HepG2 (cell line): ENCODE data around the gene NIP7. TPM values are rescaled to one million over a fixed set of nuclear protein-coding genes. Genes with fewer than 3 reads are reported as not detected.

Experiments
- ASH2L ChIP-seq: fragments of 300-600, 200-600 bp; sonication (generic); IDR thresholded peaks from 2 replicates; pipeline ENCODE4 v1.7.0; 2017; ENCODE audit warnings: low read depth, mild to moderate bottlenecking, moderate library complexity, mixed read lengths, low read length; ENCODE audit not compliant: insufficient read length
- CENPX ChIP-seq: sonication (generic); formaldehyde crosslinking; IDR thresholded peaks from 2 replicates; pipeline ENCODE4 v1.9.0; 2021; ENCODE audit warnings: mild to moderate bottlenecking, missing genetic modification reagents, moderate library complexity
- HDAC2 ChIP-seq: sonication (generic); formaldehyde crosslinking; IDR thresholded peaks from 2 replicates; pipeline ENCODE4 v1.4.0; 2020; ENCODE audit warnings: missing genetic modification reagents
- HNRNPUL1 ChIP-seq: fragments of 200-400 bp; formaldehyde crosslinking; IDR thresholded peaks from 2 replicates; pipeline ENCODE4 v1.6.1; 2017; ENCODE audit warnings: low read depth, mild to moderate bottlenecking, low read length, moderate library complexity
- MAF1 ChIP-seq: sonication (generic); formaldehyde crosslinking; IDR thresholded peaks from 2 replicates; pipeline ENCODE4 v1.5.0; 2020; ENCODE audit warnings: missing genetic modification reagents, borderline replicate concordance
- PITX1 ChIP-seq: sonication (generic); formaldehyde crosslinking; IDR thresholded peaks from 2 replicates; pipeline ENCODE4 v1.5.1; 2020; ENCODE audit warnings: mild to moderate bottlenecking, missing genetic modification reagents
- RARA ChIP-seq: IDR thresholded peaks from 2 replicates; pipeline ENCODE4 v1.6.1; 2016; ENCODE audit warnings: missing genetic modification reagents, missing compliant biosample characterization
- SOX6 ChIP-seq, 2 experiments: fragments of 450-650 bp in 1 of 2; sonication (generic) in 1 of 2; formaldehyde crosslinking in 1 of 2; IDR thresholded peaks; 2 replicates each; pipeline versions ENCODE4 v1.4.0 to v1.6.1; 2017 to 2020; ENCODE audit warnings: antibody characterized with exemption in 1 of 2, mild to moderate bottlenecking in 1 of 2, missing genetic modification reagents in 1 of 2
- SP1 ChIP-seq, 2 experiments: fragments of 450-650 bp in 1 of 2; sonication (generic) in 1 of 2; formaldehyde crosslinking in 1 of 2; IDR thresholded peaks; 2 replicates each; pipeline versions ENCODE4 v1.4.0 to v1.6.1; 2016 to 2020; ENCODE audit warnings: missing genetic modification reagents in 1 of 2
- TARDBP ChIP-seq: sonication (generic); formaldehyde crosslinking; IDR thresholded peaks from 2 replicates; pipeline ENCODE4 v1.8.0; 2022; ENCODE audit warnings: mild to moderate bottlenecking, missing genetic modification reagents
- ZNF138 ChIP-seq: sonication (generic); formaldehyde crosslinking; IDR thresholded peaks from 2 replicates; pipeline ENCODE4 v1.5.0; 2020; ENCODE audit warnings: mild to moderate bottlenecking, low read depth, missing genetic modification reagents
- ZNF230 ChIP-seq: sonication (generic); formaldehyde crosslinking; IDR thresholded peaks from 2 replicates; pipeline ENCODE4 v1.4.0; 2020; ENCODE audit warnings: mild to moderate bottlenecking, missing genetic modification reagents
- ZNF749 ChIP-seq: sonication (generic); formaldehyde crosslinking; IDR thresholded peaks from 2 replicates; pipeline ENCODE4 v1.8.0; 2022; ENCODE audit warnings: mild to moderate bottlenecking, missing genetic modification reagents, moderate library complexity, borderline replicate concordance
- ZNF761 ChIP-seq: sonication (generic); formaldehyde crosslinking; conservative IDR thresholded peaks from 2 replicates; pipeline ENCODE4 v1.4.0; 2020; ENCODE audit warnings: mild to moderate bottlenecking, missing genetic modification reagents
- ZNF883 ChIP-seq: sonication (generic); formaldehyde crosslinking; IDR thresholded peaks from 2 replicates; pipeline ENCODE4 v1.5.1; 2020; ENCODE audit warnings: mild to moderate bottlenecking, missing genetic modification reagents; ENCODE audit errors: not compliant biosample characterization
- ZNF891 ChIP-seq: sonication (generic); formaldehyde crosslinking; IDR thresholded peaks from 2 replicates; pipeline ENCODE4 v1.5.0; 2020; ENCODE audit warnings: mild to moderate bottlenecking, missing genetic modification reagents
- polyA plus RNA-seq, 8 experiments: library from polyadenylated mRNA; depleted of rRNA in 3 of 8; stranded (reverse) in 7 of 8; unstranded in 1 of 8; fragments of >200 nt; fragmentation: Illumina TruSeq in 4 of 8; extraction: Trizol in 4 of 8; gene quantifications; 2 replicates each; pipeline versions ENCODE4 v1.2.1 to v1.2.3, GENCODE V29; 2011 to 2016; ENCODE audit warnings: low read depth in 4 of 8, missing spikeins in 1 of 8, mixed read lengths in 1 of 8; ENCODE audit not compliant: insufficient read depth in 1 of 8
- total RNA-seq, 5 experiments: library from RNA; depleted of rRNA; stranded (reverse); fragments of >200 nt; fragmentation: Illumina TruSeq; extraction: Trizol; gene quantifications; 2 replicates each; pipeline ENCODE4 v1.2.3, GENCODE V29; 2016; ENCODE audit warnings: low read depth in 1 of 5
- TF ChIP-seq, protein P1 (sequence below): sonication (generic); formaldehyde crosslinking; IDR thresholded peaks from 2 replicates; pipeline ENCODE4 v1.4.0; 2020; ENCODE audit warnings: missing genetic modification reagents
- TF ChIP-seq, protein P2 (sequence below): IDR thresholded peaks from 2 replicates; pipeline ENCODE4 v1.6.1; 2016; ENCODE audit warnings: mild to moderate bottlenecking, missing biosample characterization, missing genetic modification reagents
- TF ChIP-seq, protein P3 (sequence below): IDR thresholded peaks from 2 replicates; pipeline ENCODE4 v1.6.1; 2016
- TF ChIP-seq, protein P4 (sequence below): sonication (generic); formaldehyde crosslinking; IDR thresholded peaks from 2 replicates; pipeline ENCODE4 v1.4.0; 2020; ENCODE audit warnings: missing genetic modification reagents, mild to moderate bottlenecking, borderline replicate concordance
- TF ChIP-seq, protein P5 (sequence below): sonication (generic); formaldehyde crosslinking; IDR thresholded peaks from 2 replicates; pipeline ENCODE4 v1.4.0; 2020; ENCODE audit warnings: missing genetic modification reagents, borderline replicate concordance

Gene NIP7
- total and polyA plus RNA-seq, 2 of the 13 experiments (the other 11 are each of a cell fraction or from before 2014, with no cell fraction given): 15.3 to 114 TPM

DNA sequence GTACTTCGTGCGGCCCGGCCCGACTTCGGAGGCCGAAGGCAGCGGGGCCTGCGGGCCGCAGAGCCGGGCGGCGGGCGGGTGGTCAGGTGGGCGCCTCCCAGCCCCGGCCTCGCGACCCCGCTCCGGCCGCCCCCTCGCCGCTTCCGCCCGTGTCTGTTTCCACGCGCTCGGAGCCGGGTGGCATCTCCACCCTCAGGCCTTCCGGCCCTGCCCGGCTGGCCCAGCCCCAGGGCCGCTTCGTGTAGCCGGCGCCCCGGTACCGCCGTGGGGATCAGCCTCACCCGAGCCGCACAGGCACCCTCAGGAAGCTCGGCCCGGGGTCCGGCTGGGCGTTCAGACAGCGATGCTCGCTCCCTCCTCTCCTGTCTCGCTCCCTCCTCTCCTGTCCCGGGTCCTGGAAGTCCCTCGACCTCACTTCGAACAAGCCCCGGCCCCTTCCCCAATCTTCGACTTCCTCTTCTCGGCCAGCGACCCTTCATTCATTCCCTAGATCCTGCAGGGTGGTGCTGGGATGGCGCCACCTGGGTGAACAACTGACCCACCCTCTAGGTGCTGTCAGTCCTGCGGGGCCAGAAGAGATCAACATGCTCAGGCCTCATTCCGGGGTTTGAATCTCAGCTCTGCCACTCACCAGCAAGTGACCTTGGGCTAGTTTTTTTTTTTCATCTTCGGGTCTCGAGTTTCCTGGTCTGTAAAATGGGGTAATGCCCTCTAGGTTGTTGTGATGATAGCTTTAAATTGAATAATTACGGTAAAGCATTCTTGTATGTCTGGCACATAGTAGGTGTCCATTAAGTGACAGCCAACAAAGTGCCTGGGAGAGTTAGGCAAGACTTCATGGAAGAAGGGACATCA lies 27.8 kb upstream of the NIP7 start (continued):
- TF ChIP-seq, protein P1, sequence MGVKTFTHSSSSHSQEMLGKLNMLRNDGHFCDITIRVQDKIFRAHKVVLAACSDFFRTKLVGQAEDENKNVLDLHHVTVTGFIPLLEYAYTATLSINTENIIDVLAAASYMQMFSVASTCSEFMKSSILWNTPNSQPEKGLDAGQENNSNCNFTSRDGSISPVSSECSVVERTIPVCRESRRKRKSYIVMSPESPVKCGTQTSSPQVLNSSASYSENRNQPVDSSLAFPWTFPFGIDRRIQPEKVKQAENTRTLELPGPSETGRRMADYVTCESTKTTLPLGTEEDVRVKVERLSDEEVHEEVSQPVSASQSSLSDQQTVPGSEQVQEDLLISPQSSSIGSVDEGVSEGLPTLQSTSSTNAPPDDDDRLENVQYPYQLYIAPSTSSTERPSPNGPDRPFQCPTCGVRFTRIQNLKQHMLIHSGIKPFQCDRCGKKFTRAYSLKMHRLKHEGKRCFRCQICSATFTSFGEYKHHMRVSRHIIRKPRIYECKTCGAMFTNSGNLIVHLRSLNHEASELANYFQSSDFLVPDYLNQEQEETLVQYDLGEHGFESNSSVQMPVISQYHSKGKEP (CRISPR knock-in tag): no peak
- TF ChIP-seq ZNF761 (CRISPR knock-in tag): no peak
- TF ChIP-seq ZNF230 (CRISPR knock-in tag): no peak; the same call in 1 of the 2 replicates
- no peak; the same call in 1 of the 2 replicates for TF ChIP-seq PITX1
- peak; percentile 23 for TF ChIP-seq ZNF883 (CRISPR knock-in tag)
- TF ChIP-seq MAF1: no peak
- TF ChIP-seq ZNF749 (CRISPR knock-in tag): no peak
- TF ChIP-seq, protein P2, sequence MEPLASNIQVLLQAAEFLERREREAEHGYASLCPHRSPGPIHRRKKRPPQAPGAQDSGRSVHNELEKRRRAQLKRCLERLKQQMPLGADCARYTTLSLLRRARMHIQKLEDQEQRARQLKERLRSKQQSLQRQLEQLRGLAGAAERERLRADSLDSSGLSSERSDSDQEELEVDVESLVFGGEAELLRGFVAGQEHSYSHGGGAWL (CRISPR knock-in tag): peak; percentile 26; the same call in 1 of the 2 replicates
- TF ChIP-seq ZNF891 (CRISPR knock-in tag): 0 out of 2 replicates have a peak, but pooled peaks have one; percentile 42
- TF ChIP-seq SOX6 (IDR thresholded peaks at IDR 0.05): no peak
- peak; percentile 41 for TF ChIP-seq SOX6 (CRISPR knock-in tag; IDR thresholded peaks at IDR 0.05)
- no peak for TF ChIP-seq TARDBP (CRISPR knock-in tag)
- TF ChIP-seq ASH2L: peak; percentile 86
- no peak for TF ChIP-seq HNRNPUL1
- TF ChIP-seq RARA: no peak
- TF ChIP-seq HDAC2 (CRISPR knock-in tag): 0 out of 2 replicates have a peak, but pooled peaks have one; percentile 49
- TF ChIP-seq, protein P3, sequence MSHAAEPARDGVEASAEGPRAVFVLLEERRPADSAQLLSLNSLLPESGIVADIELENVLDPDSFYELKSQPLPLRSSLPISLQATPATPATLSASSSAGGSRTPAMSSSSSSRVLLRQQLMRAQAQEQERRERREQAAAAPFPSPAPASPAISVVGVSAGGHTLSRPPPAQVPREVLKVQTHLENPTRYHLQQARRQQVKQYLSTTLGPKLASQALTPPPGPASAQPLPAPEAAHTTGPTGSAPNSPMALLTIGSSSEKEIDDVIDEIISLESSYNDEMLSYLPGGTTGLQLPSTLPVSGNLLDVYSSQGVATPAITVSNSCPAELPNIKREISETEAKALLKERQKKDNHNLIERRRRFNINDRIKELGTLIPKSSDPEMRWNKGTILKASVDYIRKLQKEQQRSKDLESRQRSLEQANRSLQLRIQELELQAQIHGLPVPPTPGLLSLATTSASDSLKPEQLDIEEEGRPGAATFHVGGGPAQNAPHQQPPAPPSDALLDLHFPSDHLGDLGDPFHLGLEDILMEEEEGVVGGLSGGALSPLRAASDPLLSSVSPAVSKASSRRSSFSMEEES (CRISPR knock-in tag): peak; percentile 44; the same call in 1 of the 2 replicates
- no peak for TF ChIP-seq CENPX (CRISPR knock-in tag)
- TF ChIP-seq, protein P4, sequence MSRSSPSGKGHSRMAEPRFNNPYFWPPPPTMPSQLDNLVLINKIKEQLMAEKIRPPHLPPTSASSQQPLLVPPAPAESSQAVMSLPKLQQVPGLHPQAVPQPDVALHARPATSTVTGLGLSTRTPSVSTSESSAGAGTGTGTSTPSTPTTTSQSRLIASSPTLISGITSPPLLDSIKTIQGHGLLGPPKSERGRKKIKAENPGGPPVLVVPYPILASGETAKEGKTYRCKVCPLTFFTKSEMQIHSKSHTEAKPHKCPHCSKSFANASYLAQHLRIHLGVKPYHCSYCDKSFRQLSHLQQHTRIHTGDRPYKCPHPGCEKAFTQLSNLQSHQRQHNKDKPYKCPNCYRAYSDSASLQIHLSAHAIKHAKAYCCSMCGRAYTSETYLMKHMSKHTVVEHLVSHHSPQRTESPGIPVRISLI (CRISPR knock-in tag): peak; percentile 92
- TF ChIP-seq SP1 (IDR thresholded peaks at IDR 0.05): no peak
- TF ChIP-seq SP1 (CRISPR knock-in tag; IDR thresholded peaks at IDR 0.05): no peak
- TF ChIP-seq, protein P5, sequence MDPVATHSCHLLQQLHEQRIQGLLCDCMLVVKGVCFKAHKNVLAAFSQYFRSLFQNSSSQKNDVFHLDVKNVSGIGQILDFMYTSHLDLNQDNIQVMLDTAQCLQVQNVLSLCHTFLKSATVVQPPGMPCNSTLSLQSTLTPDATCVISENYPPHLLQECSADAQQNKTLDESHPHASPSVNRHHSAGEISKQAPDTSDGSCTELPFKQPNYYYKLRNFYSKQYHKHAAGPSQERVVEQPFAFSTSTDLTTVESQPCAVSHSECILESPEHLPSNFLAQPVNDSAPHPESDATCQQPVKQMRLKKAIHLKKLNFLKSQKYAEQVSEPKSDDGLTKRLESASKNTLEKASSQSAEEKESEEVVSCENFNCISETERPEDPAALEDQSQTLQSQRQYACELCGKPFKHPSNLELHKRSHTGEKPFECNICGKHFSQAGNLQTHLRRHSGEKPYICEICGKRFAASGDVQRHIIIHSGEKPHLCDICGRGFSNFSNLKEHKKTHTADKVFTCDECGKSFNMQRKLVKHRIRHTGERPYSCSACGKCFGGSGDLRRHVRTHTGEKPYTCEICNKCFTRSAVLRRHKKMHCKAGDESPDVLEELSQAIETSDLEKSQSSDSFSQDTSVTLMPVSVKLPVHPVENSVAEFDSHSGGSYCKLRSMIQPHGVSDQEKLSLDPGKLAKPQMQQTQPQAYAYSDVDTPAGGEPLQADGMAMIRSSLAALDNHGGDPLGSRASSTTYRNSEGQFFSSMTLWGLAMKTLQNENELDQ (CRISPR knock-in tag): no peak
- peak; percentile 44 for TF ChIP-seq ZNF138 (CRISPR knock-in tag)
